ENCODE data around the gene NPAS2.

Gene NPAS2

GRCh38 chr2:101014264-101014857 is 194.4 kb downstream of the NPAS2 start:
- no peak for DNase-seq (ENCODE audit: low read depth)

GRCh38 chr2:101017371-101017770 is 197.4 kb downstream of the NPAS2 start:
- no peak for DNase-seq (ENCODE audit: low read depth)

GRCh38 chr2:101018934-101019333 is 199.0 kb downstream of the NPAS2 start:
- no peak for DNase-seq (ENCODE audit: low read depth)

GRCh38 chr2:101022221-101022620 is 202.3 kb downstream of the NPAS2 start:
- DNase-seq (ENCODE audit: low read depth) = no peak

GRCh38 chr2:101023327-101024107 is 203.6 kb downstream of the NPAS2 start:
- no peak for DNase-seq (ENCODE audit: low read depth)

- DNase-seq (ENCODE audit: low read depth) = no peak
Observed at GRCh38 chr2:101025561-101025960, 205.6 kb downstream of the NPAS2 start.

GRCh38 chr2:101026253-101026701 is 206.3 kb downstream of the NPAS2 start:
- no peak for DNase-seq (ENCODE audit: low read depth)

- DNase-seq (ENCODE audit: low read depth) = no peak
Observed at GRCh38 chr2:101026923-101027469, 207.1 kb downstream of the NPAS2 start.

GRCh38 chr2:101027852-101028251 is 207.9 kb downstream of the NPAS2 start:
- DNase-seq (ENCODE audit: low read depth) = no peak

GRCh38 chr2:101030866-101031554 is 211.1 kb downstream of the NPAS2 start:
- no peak for DNase-seq (ENCODE audit: low read depth)

- no peak for DNase-seq (ENCODE audit: low read depth)
Observed at GRCh38 chr2:101032084-101032776, 212.3 kb downstream of the NPAS2 start.

- peak; percentile 36 for DNase-seq (ENCODE audit: low read depth)
Observed at GRCh38 chr2:101036562-101036961, 216.6 kb downstream of the NPAS2 start.

- no peak for DNase-seq (ENCODE audit: low read depth)
Observed at GRCh38 chr2:101037161-101037755, 217.3 kb downstream of the NPAS2 start.

GRCh38 chr2:101038455-101039255 is 218.7 kb downstream of the NPAS2 start:
- DNase-seq (ENCODE audit: low read depth) = no peak

GRCh38 chr2:101040072-101040471 is 220.1 kb downstream of the NPAS2 start:
- DNase-seq (ENCODE audit: low read depth) = no peak

- DNase-seq (ENCODE audit: low read depth) = no peak
Observed at GRCh38 chr2:101040761-101041160, 220.8 kb downstream of the NPAS2 start.

- DNase-seq (ENCODE audit: low read depth) = no peak
Observed at GRCh38 chr2:101041413-101041812, 221.5 kb downstream of the NPAS2 start.

GRCh38 chr2:101045330-101045729 is 225.4 kb downstream of the NPAS2 start:
- DNase-seq (ENCODE audit: low read depth) = no peak
